Measurements from ENCODE around the gene RPS10.

RPS10 gene

GRCh38 chr6:34436803-34437643 is 11.2 kb upstream of the RPS10 start:
- Histone ChIP-seq H3K36me3 (no peaks in the 10 kb centered on the region), H3K9me3 (no peaks in the 10 kb centered on the region), H3K4me3 (ENCODE audit: low read depth in 1 of 2, low read length in 1 of 2) (no peak overlapping the region), H3K4me1 (ENCODE audit: control insufficient read depth in 1 of 2, insufficient read depth in 1 of 2, low read depth in 1 of 2, low read length in 1 of 2) (no peaks in the 10 kb centered on the region), H3K27me3 (no peaks in the 10 kb centered on the region), H3K27ac (no peak overlapping the region)
- no peak for TF ChIP-seq CTCF (IDR thresholded peaks at IDR 0.05)

GRCh38 chr6:34435916-34436315 is 10.0 kb upstream of the RPS10 start:
- Histone ChIP-seq H3K9me3 (no peaks in the 10 kb centered on the region), H3K27ac (no peak overlapping the region), H3K4me3 (ENCODE audit: low read depth in 1 of 2, low read length in 1 of 2) (no peak overlapping the region), H3K36me3 (no peaks in the 10 kb centered on the region), H3K27me3 (no peaks in the 10 kb centered on the region), H3K4me1 (ENCODE audit: control insufficient read depth in 1 of 2, insufficient read depth in 1 of 2, low read depth in 1 of 2, low read length in 1 of 2) (no peaks in the 10 kb centered on the region)
- no peak for TF ChIP-seq CTCF (IDR thresholded peaks at IDR 0.05)

GRCh38 chr6:34425132-34425497 is 754 bp downstream of the RPS10 start:
- Histone ChIP-seq H3K4me1 (ENCODE audit: control insufficient read depth in 1 of 2, insufficient read depth in 1 of 2, low read depth in 1 of 2, low read length in 1 of 2) (peaks cover 12 to 16% of the 10 kb centered on the region in 2 experiments), H3K27ac (peak overlapping the region; percentile 78), H3K4me3 (ENCODE audit: low read depth in 1 of 2, low read length in 1 of 2) (peak overlapping the region; percentile 68 to 84), H3K9me3 (no peaks in the 10 kb centered on the region), H3K27me3 (no peaks in the 10 kb centered on the region), H3K36me3 (peaks cover 45% of the 10 kb centered on the region)
- no peak for TF ChIP-seq CTCF (IDR thresholded peaks at IDR 0.05)

GRCh38 chr6:34424200-34425131 is 1.4 kb downstream of the RPS10 start:
- Histone ChIP-seq H3K27me3 (no peaks in the 10 kb centered on the region), H3K27ac (no peak overlapping the region), H3K4me3 (ENCODE audit: low read depth in 1 of 2, low read length in 1 of 2) (peak overlapping the region; percentile 68 to 84), H3K36me3 (peaks cover 51% of the 10 kb centered on the region), H3K4me1 (ENCODE audit: control insufficient read depth in 1 of 2, insufficient read depth in 1 of 2, low read depth in 1 of 2, low read length in 1 of 2) (peaks cover 12 to 16% of the 10 kb centered on the region in 2 experiments), H3K9me3 (no peaks in the 10 kb centered on the region)
- TF ChIP-seq CTCF (IDR thresholded peaks at IDR 0.05): no peak

GRCh38 chr6:34423254-34423653 is 2.6 kb downstream of the RPS10 start:
- peaks cover 12 to 16% of the 10 kb centered on the region in 2 experiments for H3K4me1 ChIP-seq (ENCODE audit: control insufficient read depth in 1 of 2, insufficient read depth in 1 of 2, low read depth in 1 of 2, low read length in 1 of 2)
- no peaks in the 10 kb centered on the region for H3K9me3 ChIP-seq
- no peak overlapping the region for H3K27ac ChIP-seq
- H3K4me3 ChIP-seq (ENCODE audit: low read depth in 1 of 2, low read length in 1 of 2): no peak overlapping the region
- no peaks in the 10 kb centered on the region for H3K27me3 ChIP-seq
- peaks cover 63% of the 10 kb centered on the region for H3K36me3 ChIP-seq
- TF ChIP-seq CTCF (IDR thresholded peaks at IDR 0.05): no peak

Measured in neutrophil (primary cell).